H1 (cell line): Measurements from ENCODE around the gene FOXD2. TPM values are rescaled to one million over a fixed set of nuclear protein-coding genes. Genes with fewer than 3 reads are reported as not detected.

Experiments used
- CTCF ChIA-PET: fragments of 300-600 bp; sonication (Branson Sonifier 250); formaldehyde crosslinking; loops from one replicate; lab custom pipeline; 2021; ENCODE audit not compliant: partially characterized antibody; lab: Charles Lee
- POLR2A ChIA-PET: fragments of 300-600 bp; sonication (Branson Sonifier 250); formaldehyde crosslinking; loops from one replicate; lab custom pipeline; 2021; ENCODE audit warnings: inconsistent platforms; ENCODE audit not compliant: partially characterized antibody; lab: Charles Lee
- DNase-seq, 2 experiments: peaks; one replicate each; pipeline versions ENCODE4 v3.0.0 to v3.0.0-alpha.2; 2010 to 2022; ENCODE audit warnings: low spot score in 2 of 2, low read depth in 1 of 2, mixed read lengths in 1 of 2
- FAIRE-seq: peaks from 2 replicates; lab custom pipeline; 2011; peaks lifted over from hg19 to GRCh38; lab: Jason Lieb, UNC
- H2AFZ ChIP-seq: 2 replicates; pipeline ENCODE4 v1.8.1; 2012; ENCODE audit warnings: low read length, inconsistent platforms
- H2AK5ac ChIP-seq: 2 replicates; pipeline ENCODE4 v1.6.1; 2013; ENCODE audit warnings: low read depth, low read length
- H2BK120ac ChIP-seq: replicated peaks from 2 replicates; pipeline ENCODE3; 2013; ENCODE audit warnings: low read depth, low read length, inconsistent platforms
- H2BK12ac ChIP-seq: 2 replicates; pipeline ENCODE4 v1.6.1; 2013; ENCODE audit warnings: low read depth, low read length
- H2BK15ac ChIP-seq: 2 replicates; pipeline ENCODE4 v1.6.1; 2013; ENCODE audit warnings: low read length
- H2BK20ac ChIP-seq: 2 replicates; pipeline ENCODE4 v1.6.1; 2013; ENCODE audit warnings: low read length
- H2BK5ac ChIP-seq: 2 replicates; pipeline ENCODE4 v1.6.1; 2013; ENCODE audit warnings: low read depth, low read length
- H3K14ac ChIP-seq: 2 replicates; pipeline ENCODE4 v1.6.1; 2013; ENCODE audit warnings: inconsistent platforms; ENCODE audit not compliant: insufficient read length
- H3K18ac ChIP-seq: 2 replicates; pipeline ENCODE4 v1.6.1; 2013; ENCODE audit warnings: low read length; ENCODE audit errors: extremely low read depth
- H3K23ac ChIP-seq: 2 replicates; pipeline ENCODE4 v1.6.1; 2013; ENCODE audit warnings: inconsistent platforms; ENCODE audit not compliant: insufficient read length
- H3K23me2 ChIP-seq: 2 replicates; pipeline ENCODE4 v1.6.1; 2013; ENCODE audit warnings: low read depth, low read length
- H3K27ac ChIP-seq: 2 replicates; pipeline ENCODE4 v1.6.1; 2011; ENCODE audit warnings: low read depth, low read length, inconsistent platforms
- H3K27me3 ChIP-seq, 4 experiments: replicated peaks in 1 of 4; 1 replicate in 1 of 4; 2 replicates in 3 of 4; pipeline versions ENCODE4 v1.6.1 to v1.8.1; 2011 to 2013; ENCODE audit warnings: low read length in 3 of 4, mild to moderate bottlenecking in 3 of 4, inconsistent platforms in 2 of 4, mixed read lengths in 2 of 4, moderate library complexity in 1 of 4; ENCODE audit not compliant: control insufficient read depth in 3 of 4, insufficient read depth in 3 of 4; ENCODE audit errors: extremely low read depth in 1 of 4
- H3K36me3 ChIP-seq, 4 experiments: 2 replicates each; pipeline versions ENCODE4 v1.6.1 to v1.8.1; 2011 to 2013; ENCODE audit warnings: mild to moderate bottlenecking in 4 of 4, low read length in 3 of 4, moderate library complexity in 2 of 4, control low read depth in 1 of 4, inconsistent platforms in 1 of 4; ENCODE audit not compliant: insufficient read depth in 4 of 4, control insufficient read depth in 2 of 4
- H3K4ac ChIP-seq: replicated peaks from 2 replicates; pipeline ENCODE3; 2013; ENCODE audit warnings: low read length, low read depth, mixed read lengths, inconsistent platforms; ENCODE audit not compliant: insufficient read length
- H3K4me1 ChIP-seq, 4 experiments: replicated peaks in 1 of 4; 1 replicate in 1 of 4; 2 replicates in 3 of 4; pipeline versions ENCODE4 v1.6.1 to v1.8.1; 2011 to 2013; ENCODE audit warnings: low read length in 3 of 4, inconsistent platforms in 2 of 4, mixed read lengths in 1 of 4; ENCODE audit not compliant: insufficient read depth in 4 of 4, control insufficient read depth in 3 of 4
- H3K4me2 ChIP-seq, 2 experiments: 2 replicates each; pipeline versions ENCODE4 v1.6.1 to v1.8.1; 2011 to 2013; ENCODE audit warnings: low read depth in 2 of 2, low read length in 2 of 2, control low read depth in 1 of 2, inconsistent platforms in 1 of 2, mild to moderate bottlenecking in 1 of 2; ENCODE audit not compliant: insufficient read depth in 1 of 2
- H3K4me3 ChIP-seq, 4 experiments: fragments of 200-600, 300-600 bp in 1 of 4; sonication (generic), shearing (Covaris generic), sonication (Bioruptor Twin) in 1 of 4; 2 replicates each; pipeline versions ENCODE4 v1.5.1 to v1.8.1; 2011 to 2016; ENCODE audit warnings: low read length in 4 of 4, low read depth in 3 of 4, control low read depth in 2 of 4, inconsistent platforms in 2 of 4, mild to moderate bottlenecking in 2 of 4, mixed read lengths in 1 of 4, moderate library complexity in 1 of 4; ENCODE audit not compliant: insufficient read depth in 2 of 4; ENCODE audit errors: extremely low read depth in 1 of 4
- H3K56ac ChIP-seq: replicated peaks from 2 replicates; pipeline ENCODE3; 2013; ENCODE audit warnings: low read depth, mild to moderate bottlenecking, mixed read lengths, low read length, inconsistent platforms; ENCODE audit not compliant: insufficient read length
- H3K79me1 ChIP-seq: 2 replicates; pipeline ENCODE4 v1.6.1; 2013; ENCODE audit warnings: low read depth, low read length, control low read depth
- H3K79me2 ChIP-seq, 2 experiments: 2 replicates each; pipeline versions ENCODE4 v1.6.1 to v1.8.1; 2012 to 2013; ENCODE audit warnings: low read length in 2 of 2, mild to moderate bottlenecking in 2 of 2, inconsistent platforms in 1 of 2; ENCODE audit not compliant: insufficient read depth in 2 of 2, control insufficient read depth in 1 of 2
- H3K9ac ChIP-seq, 4 experiments: replicated peaks in 1 of 4; 1 replicate in 1 of 4; 2 replicates in 3 of 4; pipeline versions ENCODE4 v1.6.1 to v1.8.1; 2011 to 2013; ENCODE audit warnings: low read depth in 3 of 4, low read length in 3 of 4, control low read depth in 2 of 4, mild to moderate bottlenecking in 2 of 4, moderate library complexity in 2 of 4, inconsistent platforms in 1 of 4; ENCODE audit errors: extremely low read depth in 1 of 4
- H3K9me3 ChIP-seq, 2 experiments: 2 replicates each; pipeline versions ENCODE4 v1.6.1 to v1.8.1; 2012 to 2013; ENCODE audit warnings: mild to moderate bottlenecking in 2 of 2, moderate library complexity in 2 of 2, control low read depth in 1 of 2, inconsistent platforms in 1 of 2, low read depth in 1 of 2, low read length in 1 of 2, mixed read lengths in 1 of 2; ENCODE audit not compliant: insufficient read depth in 2 of 2
- H4K20me1 ChIP-seq, 2 experiments: replicated peaks in 1 of 2; 2 replicates each; pipeline versions ENCODE3 to v1.8.1; 2011 to 2013; ENCODE audit warnings: inconsistent platforms in 2 of 2, low read length in 2 of 2, mild to moderate bottlenecking in 1 of 2; ENCODE audit not compliant: insufficient read depth in 2 of 2, control insufficient read depth in 1 of 2
- H4K5ac ChIP-seq: 2 replicates; pipeline ENCODE4 v1.6.1; 2013; ENCODE audit warnings: low read length, low read depth, mixed read lengths, inconsistent platforms; ENCODE audit not compliant: insufficient read length
- H4K8ac ChIP-seq: 2 replicates; pipeline ENCODE4 v1.8.0; 2013; ENCODE audit warnings: mild to moderate bottlenecking, moderate library complexity, low read length, inconsistent platforms; ENCODE audit not compliant: insufficient read depth; ENCODE audit errors: extremely low read depth
- H4K91ac ChIP-seq: replicated peaks from 2 replicates; pipeline ENCODE3; 2013; ENCODE audit warnings: low read length, mixed read lengths, inconsistent platforms; ENCODE audit not compliant: insufficient read length
- ASH2L ChIP-seq: fragments of 200-600, 300-600 bp; sonication (generic); IDR thresholded peaks from one replicate; pipeline ENCODE4 v1.7.1; 2017; ENCODE audit warnings: low read length
- BACH1 ChIP-seq: IDR thresholded peaks from 2 replicates; pipeline ENCODE4 v1.6.1; 2012; ENCODE audit warnings: low read length, improper control_type of control experiment
- CHD2 ChIP-seq: IDR thresholded peaks from 2 replicates; pipeline ENCODE4 v1.6.1; 2012; ENCODE audit warnings: low read length, improper control_type of control experiment
- EP300 ChIP-seq, 2 experiments: IDR thresholded peaks; 1 replicate in 1 of 2; 2 replicates in 1 of 2; pipeline ENCODE4 v1.6.1; 2011 to 2012; ENCODE audit warnings: low read depth in 2 of 2, low read length in 2 of 2, mild to moderate bottlenecking in 2 of 2, borderline replicate concordance in 1 of 2, inconsistent platforms in 1 of 2, moderate library complexity in 1 of 2
- KDM5A ChIP-seq: fragments of 200-600 bp; IDR thresholded peaks from 2 replicates; pipeline ENCODE4 v1.7.1; 2012; ENCODE audit warnings: mild to moderate bottlenecking, low read length, inconsistent platforms, mixed read lengths
- SUZ12 ChIP-seq: fragments of 200-600 bp; sonication (generic); IDR thresholded peaks from 2 replicates; pipeline ENCODE4 v1.6.1; 2012; ENCODE audit warnings: mild to moderate bottlenecking, inconsistent platforms, low read length, moderate library complexity, mixed read lengths
- WGBS, 2 experiments: shearing (Covaris generic) in 1 of 2; methylation state at CpG; one replicate each; pipeline versions ENCODE4 v1.1.6 to v1.1.7; 2013 to 2015; ENCODE audit warnings: low lambda C conversion rate in 2 of 2, mixed read lengths in 2 of 2, inconsistent platforms in 1 of 2, low coverage in 1 of 2, missing lambda C conversion rate in 1 of 2; ENCODE audit not compliant: insufficient replicate concordance in 2 of 2, insufficient coverage in 1 of 2, insufficient read length in 1 of 2; ENCODE audit errors: extremely low coverage in 1 of 2, missing lambda C conversion rate in 1 of 2; 5-methylcytosine and 5-hydroxymethylcytosine counted together
- polyA plus RNA-seq, 7 experiments: library from polyadenylated mRNA; depleted of rRNA in 3 of 7; stranded (reverse) in 5 of 7; unstranded in 2 of 7; fragments of >200 nt in 5 of 7; fragments of 200-250 nt in 2 of 7; gene quantifications; 1 replicate in 5 of 7; 2 replicates in 1 of 7; 4 replicates in 1 of 7; pipeline versions ENCODE4 v1.2.1 to v1.2.3, GENCODE V29; 2011 to 2013; ENCODE audit warnings: missing spikeins in 2 of 7, mixed read lengths in 2 of 7
- total RNA-seq: library from RNA; stranded (reverse); fragmentation: NEBNext Ultra II Directional; extraction: Animal tissue kit (Norgen Biotek cat#: 25700); gene quantifications from 2 replicates; pipeline ENCODE4 v1.2.1, GENCODE V29; 2021
- TF ChIP-seq, protein P1 (sequence below): IDR thresholded peaks from 2 replicates; pipeline ENCODE4 v1.6.1; 2012; ENCODE audit warnings: inconsistent platforms
- TF ChIP-seq, protein P2 (sequence below): IDR thresholded peaks from 2 replicates; pipeline ENCODE4 v1.6.1; 2012; ENCODE audit warnings: low read length, inconsistent platforms
- TF ChIP-seq, protein P3 (sequence below), 3 experiments: IDR thresholded peaks; 1 replicate in 2 of 3; 2 replicates in 1 of 3; pipeline versions ENCODE4 v1.5.1 to v1.6.1; 2011; ENCODE audit warnings: low read length in 3 of 3, mild to moderate bottlenecking in 3 of 3, inconsistent platforms in 2 of 3, low read depth in 1 of 3, moderate library complexity in 1 of 3; ENCODE audit not compliant: insufficient read depth in 1 of 3; ENCODE audit errors: control extremely low read depth in 1 of 3

The FOXD2 gene
- total and polyA plus RNA-seq, 2 of the 8 experiments (the other 6 are each of a cell fraction or from before 2014, with no cell fraction given) = not detected

- peaks cover 0 to 2% (median 0%) of the 10 kb centered on the region in 4 experiments; a peak in 2 of 7 replicates for H3K27me3 ChIP-seq
- H3K9ac ChIP-seq = no peak overlapping the region
- H3K4me1 ChIP-seq = 0 out of 7 replicates have a peak, but pooled peaks cover 0 to 2% (median 0%) of the 10 kb centered on the region in 4 experiments
- no peak overlapping the region for H4K8ac ChIP-seq
- no peaks in the 10 kb centered on the region; a peak in 1 of 4 replicates for H3K9me3 ChIP-seq
- H3K56ac ChIP-seq = no peak overlapping the region
- H3K36me3 ChIP-seq = no peaks in the 10 kb centered on the region
- no peak overlapping the region for H2AFZ ChIP-seq
- no peak overlapping the region for H4K5ac ChIP-seq
- peaks cover 0 to 2% of the 10 kb centered on the region in 2 experiments for H4K20me1 ChIP-seq
- no peak overlapping the region for H2BK12ac ChIP-seq
- H2BK20ac ChIP-seq = no peak overlapping the region
- FAIRE-seq = no peak
- H2BK120ac ChIP-seq = no peak overlapping the region
- H3K27ac ChIP-seq = no peak overlapping the region
- no peak overlapping the region for H3K18ac ChIP-seq
- 73% methylated on average over 7 of the region's 9 CpGs; no CpG with 5 or more reads in 1 of the 2 experiments for WGBS, 2 experiments
- no peak overlapping the region for H3K4me3 ChIP-seq
- H3K4ac ChIP-seq = no peak overlapping the region
- DNase-seq = no peak
- H2BK15ac ChIP-seq = no peak overlapping the region
- no peak overlapping the region for H2AK5ac ChIP-seq
- POLR2A ChIA-PET = interaction anchor here (0.5 kb wide), 1 partner anchor 11 kb away, joined by 3 read pairs; no protein-coding TSS in a partner anchor
- no peaks in the 10 kb centered on the region; the same call in 1 of the 2 replicates for H3K23me2 ChIP-seq
- no peaks in the 10 kb centered on the region for H3K79me1 ChIP-seq
- H4K91ac ChIP-seq = no peak overlapping the region
- no peak overlapping the region for H3K4me2 ChIP-seq
- CTCF ChIA-PET = interaction anchor here (0.7 to 2.9 kb wide), 3 partner anchors 14 to 232 kb away, joined by 3 to 12 read pairs (median 3); no protein-coding TSS in a partner anchor
- H3K14ac ChIP-seq = no peak overlapping the region
- no peaks in the 10 kb centered on the region for H3K79me2 ChIP-seq
- H3K23ac ChIP-seq = no peak overlapping the region
- H2BK5ac ChIP-seq = no peak overlapping the region
- no peak for TF ChIP-seq SUZ12
- TF ChIP-seq KDM5A = no peak
- no peak for TF ChIP-seq BACH1
- TF ChIP-seq, protein P1, sequence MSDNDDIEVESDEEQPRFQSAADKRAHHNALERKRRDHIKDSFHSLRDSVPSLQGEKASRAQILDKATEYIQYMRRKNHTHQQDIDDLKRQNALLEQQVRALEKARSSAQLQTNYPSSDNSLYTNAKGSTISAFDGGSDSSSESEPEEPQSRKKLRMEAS = no peak
- TF ChIP-seq, protein P2, sequence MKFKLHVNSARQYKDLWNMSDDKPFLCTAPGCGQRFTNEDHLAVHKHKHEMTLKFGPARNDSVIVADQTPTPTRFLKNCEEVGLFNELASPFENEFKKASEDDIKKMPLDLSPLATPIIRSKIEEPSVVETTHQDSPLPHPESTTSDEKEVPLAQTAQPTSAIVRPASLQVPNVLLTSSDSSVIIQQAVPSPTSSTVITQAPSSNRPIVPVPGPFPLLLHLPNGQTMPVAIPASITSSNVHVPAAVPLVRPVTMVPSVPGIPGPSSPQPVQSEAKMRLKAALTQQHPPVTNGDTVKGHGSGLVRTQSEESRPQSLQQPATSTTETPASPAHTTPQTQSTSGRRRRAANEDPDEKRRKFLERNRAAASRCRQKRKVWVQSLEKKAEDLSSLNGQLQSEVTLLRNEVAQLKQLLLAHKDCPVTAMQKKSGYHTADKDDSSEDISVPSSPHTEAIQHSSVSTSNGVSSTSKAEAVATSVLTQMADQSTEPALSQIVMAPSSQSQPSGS = no peak
- TF ChIP-seq, protein P3, sequence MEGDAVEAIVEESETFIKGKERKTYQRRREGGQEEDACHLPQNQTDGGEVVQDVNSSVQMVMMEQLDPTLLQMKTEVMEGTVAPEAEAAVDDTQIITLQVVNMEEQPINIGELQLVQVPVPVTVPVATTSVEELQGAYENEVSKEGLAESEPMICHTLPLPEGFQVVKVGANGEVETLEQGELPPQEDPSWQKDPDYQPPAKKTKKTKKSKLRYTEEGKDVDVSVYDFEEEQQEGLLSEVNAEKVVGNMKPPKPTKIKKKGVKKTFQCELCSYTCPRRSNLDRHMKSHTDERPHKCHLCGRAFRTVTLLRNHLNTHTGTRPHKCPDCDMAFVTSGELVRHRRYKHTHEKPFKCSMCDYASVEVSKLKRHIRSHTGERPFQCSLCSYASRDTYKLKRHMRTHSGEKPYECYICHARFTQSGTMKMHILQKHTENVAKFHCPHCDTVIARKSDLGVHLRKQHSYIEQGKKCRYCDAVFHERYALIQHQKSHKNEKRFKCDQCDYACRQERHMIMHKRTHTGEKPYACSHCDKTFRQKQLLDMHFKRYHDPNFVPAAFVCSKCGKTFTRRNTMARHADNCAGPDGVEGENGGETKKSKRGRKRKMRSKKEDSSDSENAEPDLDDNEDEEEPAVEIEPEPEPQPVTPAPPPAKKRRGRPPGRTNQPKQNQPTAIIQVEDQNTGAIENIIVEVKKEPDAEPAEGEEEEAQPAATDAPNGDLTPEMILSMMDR (IDR thresholded peaks at IDR 0.05; ENCODE audit: control extremely low read depth in 1 of 3, insufficient read depth in 1 of 3, low read depth in 1 of 3, low read length in 3 of 3) = no peak
- no peak for TF ChIP-seq CHD2
- no peak for TF ChIP-seq ASH2L
- TF ChIP-seq EP300 (IDR thresholded peaks at IDR 0.05; ENCODE audit: borderline replicate concordance in 1 of 2, low read depth in 2 of 2, low read length in 2 of 2) = no peak
Observed at GRCh38 chr1:47478090-47478489, 40.2 kb downstream of the FOXD2 start.
